ENCODE measurements around the gene GLYATL1.

GRCh38 chr11:58913685-58914084, 25.6 kb upstream of the GLYATL1 start:
- TF ChIP-seq CTCF (IDR thresholded peaks at IDR 0.05) (no peak), ZFX (IDR thresholded peaks at IDR 0.05; ENCODE audit: borderline replicate concordance) (no peak)

Measured in 22Rv1 (cell line).